ENCODE data around the gene AGTRAP.

Gene AGTRAP

GRCh38 chr1:11784256-11784992 is 48.5 kb downstream of the AGTRAP start:
- no peak for DNase-seq (ENCODE audit: low read depth)

GRCh38 chr1:11784993-11785769 is 49.2 kb downstream of the AGTRAP start:
- DNase-seq (ENCODE audit: low read depth) = peak; percentile 18

- DNase-seq (ENCODE audit: low read depth) = no peak
Observed at GRCh38 chr1:11786168-11786567, 50.2 kb downstream of the AGTRAP start.

GRCh38 chr1:11787251-11787803 is 51.4 kb downstream of the AGTRAP start:
- no peak for DNase-seq (ENCODE audit: low read depth)

- no peak for DNase-seq (ENCODE audit: low read depth)
Observed at GRCh38 chr1:11787804-11788436, 52.0 kb downstream of the AGTRAP start.

- no peak for DNase-seq (ENCODE audit: low read depth)
Observed at GRCh38 chr1:11788549-11789053, 52.7 kb downstream of the AGTRAP start.

GRCh38 chr1:11789126-11790067 is 53.5 kb downstream of the AGTRAP start:
- no peak for DNase-seq (ENCODE audit: low read depth)

GRCh38 chr1:11790101-11790879 is 54.4 kb downstream of the AGTRAP start:
- DNase-seq (ENCODE audit: low read depth) = no peak

GRCh38 chr1:11790880-11791715 is 55.2 kb downstream of the AGTRAP start:
- no peak for DNase-seq (ENCODE audit: low read depth)

- DNase-seq (ENCODE audit: low read depth) = no peak
Observed at GRCh38 chr1:11792106-11792505, 56.2 kb downstream of the AGTRAP start.

GRCh38 chr1:11793819-11794218 is 57.9 kb downstream of the AGTRAP start:
- DNase-seq (ENCODE audit: low read depth) = no peak

- DNase-seq (ENCODE audit: low read depth) = no peak
Observed at GRCh38 chr1:11794446-11795237, 58.7 kb downstream of the AGTRAP start.

- DNase-seq (ENCODE audit: low read depth) = no peak
Observed at GRCh38 chr1:11795238-11795890, 59.4 kb downstream of the AGTRAP start.

- no peak for DNase-seq (ENCODE audit: low read depth)
Observed at GRCh38 chr1:11796036-11796828, 60.3 kb downstream of the AGTRAP start.

GRCh38 chr1:11797525-11798216 is 61.7 kb downstream of the AGTRAP start:
- no peak for DNase-seq (ENCODE audit: low read depth)

GRCh38 chr1:11799099-11799498 is 63.2 kb downstream of the AGTRAP start:
- no peak for DNase-seq (ENCODE audit: low read depth)

GRCh38 chr1:11799896-11800295 is 64.0 kb downstream of the AGTRAP start:
- no peak for DNase-seq (ENCODE audit: low read depth)

All from stimulated activated CD8-positive, alpha-beta memory T cell treated with anti-CD3 and anti-CD28 coated beads, Interleukin-12 subunit alpha, Interleukin-12 subunit beta, amount 100 ng/mL, for 4 hours (primary cell).